ENCODE data around the gene MMP25. TPM values are rescaled to one million over a fixed set of nuclear protein-coding genes. Genes with fewer than 3 reads are reported as not detected.

The MMP25 gene
- total RNA-seq, 1 donor from 2014 or later = 0.89 TPM

- Histone ChIP-seq H3K4me2 (ENCODE audit: low read length) (peak overlapping the region; percentile 58), H3K36me3 (ENCODE audit: insufficient read depth, low read length) (no peaks in the 10 kb centered on the region), H3K4me1 (ENCODE audit: insufficient read depth, low read length) (peaks cover 6% of the 10 kb centered on the region), H3K79me2 (ENCODE audit: insufficient read depth, low read length) (no peaks in the 10 kb centered on the region), H3K27me3 (ENCODE audit: insufficient read depth, low read length) (peaks cover 33% of the 10 kb centered on the region), H2AFZ (ENCODE audit: low read depth, low read length) (no peak overlapping the region), H3K27ac (ENCODE audit: low read depth, low read length) (no peak overlapping the region), H4K20me1 (ENCODE audit: insufficient read depth, low read length) (no peaks in the 10 kb centered on the region), H3K4me3 (ENCODE audit: insufficient read depth, low read depth, low read length) (no peak overlapping the region), H3K9ac (ENCODE audit: low read length) (no peak overlapping the region), H3K9me3 (ENCODE audit: insufficient read depth, low read depth, low read length) (no peaks in the 10 kb centered on the region)
- no peak for FAIRE-seq
- no peak for DNase-seq (ENCODE audit: low read depth)
- TF ChIP-seq EZH2 (IDR thresholded peaks at IDR 0.05; ENCODE audit: insufficient read depth, low read length) (no peak), CTCF (IDR thresholded peaks at IDR 0.05; ENCODE audit: insufficient read depth, low read depth, low read length) (no peak)
- H3K4me3 Mint-ChIP-seq (ENCODE audit: unreplicated experiment) = no peak overlapping the region
- H3K4me1 Mint-ChIP-seq (ENCODE audit: low read depth, unreplicated experiment) = peaks cover 14% of the 10 kb centered on the region
- H3K27ac Mint-ChIP-seq (ENCODE audit: unreplicated experiment) = no peak overlapping the region
- no peaks in the 10 kb centered on the region for H3K36me3 Mint-ChIP-seq (ENCODE audit: low read depth, unreplicated experiment)
- H3K27me3 Mint-ChIP-seq (ENCODE audit: low read depth, unreplicated experiment) = peaks cover 8% of the 10 kb centered on the region
- H3K9me3 Mint-ChIP-seq (ENCODE audit: unreplicated experiment) = no peaks in the 10 kb centered on the region
Observed at GRCh38 chr16:3004319-3004718, 42.0 kb upstream of the MMP25 start.

- Histone ChIP-seq H4K20me1 (ENCODE audit: insufficient read depth, low read length) (no peaks in the 10 kb centered on the region), H3K79me2 (ENCODE audit: insufficient read depth, low read length) (no peaks in the 10 kb centered on the region), H3K9ac (ENCODE audit: low read length) (no peak overlapping the region), H3K4me1 (ENCODE audit: insufficient read depth, low read length) (peaks cover 10% of the 10 kb centered on the region), H2AFZ (ENCODE audit: low read depth, low read length) (no peak overlapping the region), H3K4me2 (ENCODE audit: low read length) (peak overlapping the region; percentile 20), H3K4me3 (ENCODE audit: insufficient read depth, low read depth, low read length) (no peak overlapping the region), H3K27ac (ENCODE audit: low read depth, low read length) (no peak overlapping the region), H3K36me3 (ENCODE audit: insufficient read depth, low read length) (no peaks in the 10 kb centered on the region), H3K27me3 (ENCODE audit: insufficient read depth, low read length) (peaks cover 30% of the 10 kb centered on the region), H3K9me3 (ENCODE audit: insufficient read depth, low read depth, low read length) (no peaks in the 10 kb centered on the region)
- Mint-ChIP-seq H3K4me3 (ENCODE audit: unreplicated experiment) (peak overlapping the region; percentile 79), H3K27me3 (ENCODE audit: low read depth, unreplicated experiment) (peaks cover 4% of the 10 kb centered on the region), H3K4me1 (ENCODE audit: low read depth, unreplicated experiment) (peaks cover 17% of the 10 kb centered on the region), H3K36me3 (ENCODE audit: low read depth, unreplicated experiment) (no peaks in the 10 kb centered on the region), H3K9me3 (ENCODE audit: unreplicated experiment) (no peaks in the 10 kb centered on the region), H3K27ac (ENCODE audit: unreplicated experiment) (no peak overlapping the region)
- no peak for FAIRE-seq
- no peak for TF ChIP-seq CTCF (IDR thresholded peaks at IDR 0.05; ENCODE audit: insufficient read depth, low read depth, low read length)
- TF ChIP-seq EZH2 (IDR thresholded peaks at IDR 0.05; ENCODE audit: insufficient read depth, low read length) = peak; percentile 65
- no peak for DNase-seq (ENCODE audit: low read depth)
Observed at GRCh38 chr16:3004781-3005284, 41.5 kb upstream of the MMP25 start.

GRCh38 chr16:3007059-3007956, 39.1 kb upstream of the MMP25 start:
- H3K4me3 Mint-ChIP-seq (ENCODE audit: unreplicated experiment) = no peak overlapping the region
- Histone ChIP-seq H3K27ac (ENCODE audit: low read depth, low read length) (no peak overlapping the region), H3K4me1 (ENCODE audit: insufficient read depth, low read length) (peaks cover 15% of the 10 kb centered on the region), H3K27me3 (ENCODE audit: insufficient read depth, low read length) (peaks cover 34% of the 10 kb centered on the region), H3K9ac (ENCODE audit: low read length) (no peak overlapping the region), H4K20me1 (ENCODE audit: insufficient read depth, low read length) (peaks cover 5% of the 10 kb centered on the region), H3K36me3 (ENCODE audit: insufficient read depth, low read length) (no peaks in the 10 kb centered on the region), H3K79me2 (ENCODE audit: insufficient read depth, low read length) (no peaks in the 10 kb centered on the region), H3K4me3 (ENCODE audit: insufficient read depth, low read depth, low read length) (no peak overlapping the region), H2AFZ (ENCODE audit: low read depth, low read length) (no peak overlapping the region), H3K4me2 (ENCODE audit: low read length) (no peak overlapping the region), H3K9me3 (ENCODE audit: insufficient read depth, low read depth, low read length) (no peaks in the 10 kb centered on the region)
- no peak overlapping the region for H3K27ac Mint-ChIP-seq (ENCODE audit: unreplicated experiment)
- peaks cover 17% of the 10 kb centered on the region for H3K4me1 Mint-ChIP-seq (ENCODE audit: low read depth, unreplicated experiment)
- no peaks in the 10 kb centered on the region for H3K9me3 Mint-ChIP-seq (ENCODE audit: unreplicated experiment)
- DNase-seq (ENCODE audit: low read depth) (no peak), FAIRE-seq (no peak)
- TF ChIP-seq EZH2 (IDR thresholded peaks at IDR 0.05; ENCODE audit: insufficient read depth, low read length) (no peak), CTCF (IDR thresholded peaks at IDR 0.05; ENCODE audit: insufficient read depth, low read depth, low read length) (no peak)
- peaks cover 2% of the 10 kb centered on the region for H3K27me3 Mint-ChIP-seq (ENCODE audit: low read depth, unreplicated experiment)
- no peaks in the 10 kb centered on the region for H3K36me3 Mint-ChIP-seq (ENCODE audit: low read depth, unreplicated experiment)
